ENCODE results near the gene FSTL3. TPM values are rescaled to one million over a fixed set of nuclear protein-coding genes. Genes with fewer than 3 reads are reported as not detected.

Gene FSTL3
- total and polyA plus RNA-seq, 2 of the 13 experiments (the other 11 are each of a cell fraction or from before 2014, with no cell fraction given): 13.5 to 15.6 TPM

DNA sequence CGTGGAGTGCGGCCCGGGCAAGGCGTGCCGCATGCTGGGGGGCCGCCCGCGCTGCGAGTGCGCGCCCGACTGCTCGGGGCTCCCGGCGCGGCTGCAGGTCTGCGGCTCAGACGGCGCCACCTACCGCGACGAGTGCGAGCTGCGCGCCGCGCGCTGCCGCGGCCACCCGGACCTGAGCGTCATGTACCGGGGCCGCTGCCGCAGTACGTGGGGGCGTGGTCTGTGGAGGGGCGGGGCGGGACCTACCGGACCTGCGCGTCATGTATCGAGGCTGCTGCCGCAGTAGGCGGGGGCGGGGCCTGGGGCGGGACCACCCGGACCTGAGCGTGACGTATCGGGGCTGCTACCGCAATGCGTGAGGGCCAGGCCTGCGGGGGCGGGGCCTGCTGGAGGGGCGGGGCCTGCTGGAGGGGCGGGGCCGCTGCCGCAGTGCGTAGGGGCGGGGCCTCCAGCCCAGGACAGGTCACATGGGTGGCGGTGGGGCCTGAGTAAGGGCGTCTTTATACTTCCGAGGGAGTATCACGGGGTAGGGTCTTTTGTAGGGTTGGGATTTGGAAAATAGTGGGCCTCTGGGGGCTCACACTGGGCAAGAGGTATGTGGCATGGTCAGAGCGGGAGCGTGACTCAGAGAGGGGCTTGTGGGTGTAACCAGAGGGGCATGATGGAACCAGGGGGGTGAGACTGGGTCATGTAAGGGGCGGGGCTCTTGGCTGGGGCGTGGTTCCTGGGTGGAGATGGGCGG is 4.3 kb downstream of the FSTL3 start (continued):
- no peak for TF ChIP-seq POGK (CRISPR knock-in tag; conservative IDR thresholded peaks at IDR 0.05)
- TF ChIP-seq ZSCAN31 (CRISPR knock-in tag; IDR thresholded peaks at IDR 0.05; ENCODE audit: low read depth): peak; percentile 85; the same call in 1 of the 2 replicates
- peak; percentile 59; the same call in 1 of the 2 replicates for TF ChIP-seq SAP130 (CRISPR knock-in tag; IDR thresholded peaks at IDR 0.05; ENCODE audit: low read depth)
- TF ChIP-seq ZNF431 (CRISPR knock-in tag; IDR thresholded peaks at IDR 0.05; ENCODE audit: borderline replicate concordance, low read depth): no peak
- TF ChIP-seq ZNF639 (CRISPR knock-in tag; conservative IDR thresholded peaks at IDR 0.05): peak; percentile 40; the same call in 1 of the 2 replicates
- TF ChIP-seq, protein P1, sequence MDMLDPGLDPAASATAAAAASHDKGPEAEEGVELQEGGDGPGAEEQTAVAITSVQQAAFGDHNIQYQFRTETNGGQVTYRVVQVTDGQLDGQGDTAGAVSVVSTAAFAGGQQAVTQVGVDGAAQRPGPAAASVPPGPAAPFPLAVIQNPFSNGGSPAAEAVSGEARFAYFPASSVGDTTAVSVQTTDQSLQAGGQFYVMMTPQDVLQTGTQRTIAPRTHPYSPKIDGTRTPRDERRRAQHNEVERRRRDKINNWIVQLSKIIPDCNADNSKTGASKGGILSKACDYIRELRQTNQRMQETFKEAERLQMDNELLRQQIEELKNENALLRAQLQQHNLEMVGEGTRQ (IDR thresholded peaks at IDR 0.05; ENCODE audit: low read depth, low read length): peak; percentile 40; the same call in 1 of the 2 replicates
- TF ChIP-seq, protein P1 (CRISPR knock-in tag; IDR thresholded peaks at IDR 0.05; ENCODE audit: borderline replicate concordance): peak; percentile 80
- no peak; the same call in 1 of the 2 replicates for TF ChIP-seq HDAC1 (CRISPR knock-in tag; IDR thresholded peaks at IDR 0.05)
- TF ChIP-seq TOPORS (CRISPR knock-in tag; IDR thresholded peaks at IDR 0.05): peak; percentile 78; the same call in 1 of the 2 replicates
- peak in 1 of 2 experiments; percentile 73; a peak in 1 of 4 replicates for TF ChIP-seq HMGXB4 (CRISPR knock-in tag; IDR thresholded peaks at IDR 0.05; ENCODE audit: borderline replicate concordance in 1 of 2, low read depth in 1 of 2)
- no peak for TF ChIP-seq ZBTB3 (CRISPR knock-in tag; IDR thresholded peaks at IDR 0.05; ENCODE audit: borderline replicate concordance, low read depth)
- TF ChIP-seq ZSCAN25 (CRISPR knock-in tag; IDR thresholded peaks at IDR 0.05): peak; percentile 26; the same call in 1 of the 2 replicates
- TF ChIP-seq, protein P2, sequence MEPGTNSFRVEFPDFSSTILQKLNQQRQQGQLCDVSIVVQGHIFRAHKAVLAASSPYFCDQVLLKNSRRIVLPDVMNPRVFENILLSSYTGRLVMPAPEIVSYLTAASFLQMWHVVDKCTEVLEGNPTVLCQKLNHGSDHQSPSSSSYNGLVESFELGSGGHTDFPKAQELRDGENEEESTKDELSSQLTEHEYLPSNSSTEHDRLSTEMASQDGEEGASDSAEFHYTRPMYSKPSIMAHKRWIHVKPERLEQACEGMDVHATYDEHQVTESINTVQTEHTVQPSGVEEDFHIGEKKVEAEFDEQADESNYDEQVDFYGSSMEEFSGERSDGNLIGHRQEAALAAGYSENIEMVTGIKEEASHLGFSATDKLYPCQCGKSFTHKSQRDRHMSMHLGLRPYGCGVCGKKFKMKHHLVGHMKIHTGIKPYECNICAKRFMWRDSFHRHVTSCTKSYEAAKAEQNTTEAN (CRISPR knock-in tag; conservative IDR thresholded peaks at IDR 0.05): 0 out of 2 replicates have a peak, but pooled peaks have one; percentile 3
- peak; percentile 7; the same call in 1 of the 2 replicates for TF ChIP-seq NFYC (CRISPR knock-in tag; IDR thresholded peaks at IDR 0.05)
- peak; percentile 88 for TF ChIP-seq ARNT2 (CRISPR knock-in tag; IDR thresholded peaks at IDR 0.05; ENCODE audit: low read depth)
- TF ChIP-seq BORCS8-MEF2B (CRISPR knock-in tag; IDR thresholded peaks at IDR 0.05): 0 out of 2 replicates have a peak, but pooled peaks have one; percentile 18
- TF ChIP-seq SALL2 (CRISPR knock-in tag; IDR thresholded peaks at IDR 0.05): peak; percentile 68

Data from HepG2 (cell line).